Erythroblast (primary cell): ENCODE data around the gene KISS1R.

Experiments used
- GATA1 ChIP-seq: IDR thresholded peaks from 2 replicates; pipeline ENCODE4 v1.6.1; 2011; ENCODE audit warnings: low read depth, mild to moderate bottlenecking, control low read depth, low read length, moderate library complexity
- POLR2A ChIP-seq: IDR thresholded peaks from 2 replicates; pipeline ENCODE4 v1.6.1; 2011; ENCODE audit warnings: mild to moderate bottlenecking, low read length

- TF ChIP-seq POLR2A (no peak), GATA1 (no peak)
These were observed 2.3 kb downstream of the KISS1R start for GRCh38 chr19:919199-920050.
